Activated T-cell treated with anti-CD3 and anti-CD28 coated beads for 48 hours (primary cell): ENCODE results near the gene FLNC.

Source experiments
- DNase-seq: peaks from one replicate; pipeline ENCODE4 v3.0.0-alpha.2; 2020; ENCODE audit warnings: low read depth

Gene FLNC

GRCh38 chr7:128831994-128832879, 2.0 kb downstream of the FLNC start:
- DNase-seq, result no peak

- no peak for DNase-seq
Measured at GRCh38 chr7:128832880-128833147, 2.6 kb downstream of the FLNC start.

GRCh38 chr7:128833148-128833945, 3.1 kb downstream of the FLNC start:
- no peak for DNase-seq

GRCh38 chr7:128833946-128834325, 3.7 kb downstream of the FLNC start:
- DNase-seq, result no peak

GRCh38 chr7:128835231-128835751, 5.1 kb downstream of the FLNC start:
- no peak for DNase-seq

- no peak for DNase-seq
Measured at GRCh38 chr7:128835790-128836641, 5.8 kb downstream of the FLNC start.

GRCh38 chr7:128836729-128837348, 6.6 kb downstream of the FLNC start:
- no peak for DNase-seq

- no peak for DNase-seq
Measured at GRCh38 chr7:128837521-128837921, 7.3 kb downstream of the FLNC start.

GRCh38 chr7:128838109-128838779, 8.0 kb downstream of the FLNC start:
- DNase-seq, result no peak

GRCh38 chr7:128838981-128839731, 8.9 kb downstream of the FLNC start:
- no peak for DNase-seq

GRCh38 chr7:128839751-128840177, 9.6 kb downstream of the FLNC start:
- DNase-seq, result no peak

GRCh38 chr7:128840326-128841170, 10.3 kb downstream of the FLNC start:
- DNase-seq, result no peak

GRCh38 chr7:128841171-128841690, 11.0 kb downstream of the FLNC start:
- no peak for DNase-seq

- peak; percentile 63 for DNase-seq
Measured at GRCh38 chr7:128841921-128842673, 11.9 kb downstream of the FLNC start.

- DNase-seq, result no peak
Measured at GRCh38 chr7:128842674-128843641, 12.8 kb downstream of the FLNC start.

- no peak for DNase-seq
Measured at GRCh38 chr7:128843938-128844621, 13.9 kb downstream of the FLNC start.
